HepG2 (cell line): Measurements from ENCODE around the gene ARL5C.

ENCODE experiments used
- CBX5 ChIP-seq: sonication (generic); formaldehyde crosslinking; IDR thresholded peaks from 2 replicates; pipeline ENCODE4 v1.4.0; 2020; ENCODE audit warnings: missing genetic modification reagents, borderline replicate concordance
- CTCF ChIP-seq: sonication (generic); formaldehyde crosslinking; IDR thresholded peaks from 2 replicates; pipeline ENCODE4 v1.5.0; 2020; ENCODE audit warnings: mild to moderate bottlenecking, missing genetic modification reagents, moderate library complexity
- JUND ChIP-seq: sonication (generic); formaldehyde crosslinking; IDR thresholded peaks from 2 replicates; pipeline ENCODE4 v1.8.0; 2022; ENCODE audit warnings: mild to moderate bottlenecking, missing genetic modification reagents
- KDM5A ChIP-seq: fragments of 200-600 bp; sonication (generic); IDR thresholded peaks from 2 replicates; pipeline ENCODE4 v1.7.0; 2018; ENCODE audit warnings: antibody characterized with exemption, mild to moderate bottlenecking, low read length, borderline replicate concordance
- PRPF4 ChIP-seq: fragments of 200-400 bp; formaldehyde crosslinking; IDR thresholded peaks from 2 replicates; pipeline ENCODE4 v1.6.1; 2016; ENCODE audit warnings: low read length, low read depth; ENCODE audit not compliant: poor library complexity, severe bottlenecking
- ZNF484 ChIP-seq: sonication (generic); formaldehyde crosslinking; IDR thresholded peaks from 2 replicates; pipeline ENCODE4 v1.5.1; 2020; ENCODE audit warnings: mild to moderate bottlenecking, low read depth, missing genetic modification reagents, borderline replicate concordance
- TF ChIP-seq, protein P1 (sequence below): sonication (generic); formaldehyde crosslinking; IDR thresholded peaks from 2 replicates; pipeline ENCODE4 v1.8.1; 2022; ENCODE audit warnings: mild to moderate bottlenecking, missing genetic modification reagents

DNA sequence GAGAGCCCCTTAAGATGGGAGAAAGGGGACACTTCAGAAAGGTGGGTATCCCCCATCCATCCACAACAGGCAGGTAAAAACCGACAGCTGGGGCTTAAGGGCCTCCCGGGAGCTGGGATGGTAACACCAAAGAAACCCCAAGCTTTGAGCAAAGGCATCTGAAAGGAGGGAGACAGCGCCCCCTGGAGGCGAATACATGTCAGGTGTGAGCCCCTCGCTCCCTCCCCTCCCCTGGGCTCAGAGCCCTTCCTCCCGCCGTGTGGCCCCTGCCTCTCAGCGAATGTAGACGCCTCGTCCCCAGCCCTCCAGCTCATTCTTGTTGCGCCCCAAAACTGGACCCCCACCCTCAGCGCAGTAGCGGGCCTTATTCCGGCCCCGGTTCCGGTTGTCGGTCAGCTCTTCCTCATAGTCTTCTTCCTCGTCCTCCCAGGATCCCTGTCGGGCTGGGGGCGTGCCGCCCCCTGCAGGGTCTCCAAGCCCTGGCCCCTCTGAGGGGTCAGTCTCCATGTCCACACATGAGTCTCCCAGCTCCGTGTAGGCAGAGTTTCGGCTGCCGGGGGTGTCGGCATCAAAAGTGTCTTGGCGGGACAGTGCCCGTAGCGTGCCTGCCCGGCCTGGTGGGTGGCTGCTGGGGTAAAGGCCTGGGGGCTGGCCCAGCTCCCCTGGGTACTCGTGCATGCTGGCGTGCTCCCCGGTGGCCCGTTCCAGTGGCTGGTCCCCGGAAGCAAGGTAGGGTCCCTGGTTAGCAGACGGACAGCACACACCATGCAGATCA is 9.1 kb upstream of the ARL5C start:
- TF ChIP-seq PRPF4 = no peak
- TF ChIP-seq ZNF484 (CRISPR knock-in tag) = no peak
- peak; percentile 86 for TF ChIP-seq CTCF (CRISPR knock-in tag)
- TF ChIP-seq, protein P1, sequence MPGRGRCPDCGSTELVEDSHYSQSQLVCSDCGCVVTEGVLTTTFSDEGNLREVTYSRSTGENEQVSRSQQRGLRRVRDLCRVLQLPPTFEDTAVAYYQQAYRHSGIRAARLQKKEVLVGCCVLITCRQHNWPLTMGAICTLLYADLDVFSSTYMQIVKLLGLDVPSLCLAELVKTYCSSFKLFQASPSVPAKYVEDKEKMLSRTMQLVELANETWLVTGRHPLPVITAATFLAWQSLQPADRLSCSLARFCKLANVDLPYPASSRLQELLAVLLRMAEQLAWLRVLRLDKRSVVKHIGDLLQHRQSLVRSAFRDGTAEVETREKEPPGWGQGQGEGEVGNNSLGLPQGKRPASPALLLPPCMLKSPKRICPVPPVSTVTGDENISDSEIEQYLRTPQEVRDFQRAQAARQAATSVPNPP (CRISPR knock-in tag) = no peak
- TF ChIP-seq KDM5A = no peak
- no peak for TF ChIP-seq CBX5 (CRISPR knock-in tag)
- TF ChIP-seq JUND (CRISPR knock-in tag) = no peak
